ENCODE results near the gene SGTB. TPM values are rescaled to one million over a fixed set of nuclear protein-coding genes. Genes with fewer than 3 reads are reported as not detected.
A peak's percentile ranks its signal among the peaks of the same experiment; 100 is the strongest.

Gene SGTB
- total RNA-seq, 6 donors from 2014 or later, result 5.2 to 9.8 (median 8.0) TPM

GRCh38 chr5:65728218-65728617, 6.3 kb upstream of the SGTB start:
- TF ChIP-seq POLR2AphosphoS5 (IDR thresholded peaks at IDR 0.05), result no peak
- no peak for TF ChIP-seq EP300 (IDR thresholded peaks at IDR 0.05)
- no peak for TF ChIP-seq CTCF (IDR thresholded peaks at IDR 0.05)
- TF ChIP-seq POLR2A (IDR thresholded peaks at IDR 0.05), result no peak
- Histone ChIP-seq H3K27ac (no peak overlapping the region), H3K4me3 (no peak overlapping the region), H3K36me3 (no peaks in the 10 kb centered on the region), H3K4me1 (peaks cover 0 to 7% (median 2%) of the 10 kb centered on the region in 4 donors), H3K9me3 (no peaks in the 10 kb centered on the region), H3K27me3 (no peaks in the 10 kb centered on the region)
- WGBS, 2 donors, result 81 to 90% methylated on average over 1 of the region's 1 CpG
- DNase-seq (no peak), ATAC-seq (ENCODE audit: low FRiP score in 2 of 2) (no peak)

GRCh38 chr5:65727491-65728156, 5.7 kb upstream of the SGTB start:
- H3K4me3 ChIP-seq, result no peak overlapping the region
- WGBS, 2 donors, result 71 to 81% methylated on average over 7 of the region's 7 CpGs
- H3K27me3 ChIP-seq, result no peaks in the 10 kb centered on the region
- no peaks in the 10 kb centered on the region for H3K36me3 ChIP-seq
- no peaks in the 10 kb centered on the region for H3K9me3 ChIP-seq
- TF ChIP-seq POLR2AphosphoS5 (IDR thresholded peaks at IDR 0.05), result no peak
- TF ChIP-seq POLR2A (IDR thresholded peaks at IDR 0.05), result no peak
- TF ChIP-seq EP300 (IDR thresholded peaks at IDR 0.05), result no peak
- no peak for TF ChIP-seq CTCF (IDR thresholded peaks at IDR 0.05)
- DNase-seq (no peak), ATAC-seq (ENCODE audit: low FRiP score in 2 of 2) (no peak)
- H3K4me1 ChIP-seq, result peaks cover 0 to 7% (median 6%) of the 10 kb centered on the region in 4 donors
- H3K27ac ChIP-seq, result no peak overlapping the region

- peaks cover 4 to 19% (median 15%) of the 10 kb centered on the region in 4 donors for H3K4me1 ChIP-seq
- TF ChIP-seq EP300 (IDR thresholded peaks at IDR 0.05) (no peak), POLR2A (IDR thresholded peaks at IDR 0.05) (no peak), CTCF (IDR thresholded peaks at IDR 0.05) (no peak)
- H3K27ac ChIP-seq, result peak overlapping the region; percentile 71 to 92 (median 82)
- H3K36me3 ChIP-seq, result peaks cover 0 to 7% (median 0%) of the 10 kb centered on the region in 4 donors
- no peaks in the 10 kb centered on the region for H3K27me3 ChIP-seq
- DNase-seq, result no peak
- WGBS, 2 donors, result 5 to 6% methylated on average over 22 to 28 of the region's 28 CpGs
- peak overlapping the region; percentile 72 to 99 (median 98) for H3K4me3 ChIP-seq
- peak in 1 of 2 donors; percentile 69 for ATAC-seq (ENCODE audit: low FRiP score in 2 of 2)
- H3K9me3 ChIP-seq, result no peaks in the 10 kb centered on the region
Observed at GRCh38 chr5:65722575-65723403, 880 bp upstream of the SGTB start.

GRCh38 chr5:65721050-65721719, 724 bp downstream of the SGTB start:
- Histone ChIP-seq H3K27ac (peak overlapping the region; percentile 75 to 92 (median 83)), H3K36me3 (peaks cover 0 to 11% (median 0%) of the 10 kb centered on the region in 4 donors), H3K27me3 (no peaks in the 10 kb centered on the region), H3K4me1 (peaks cover 4 to 19% (median 15%) of the 10 kb centered on the region in 4 donors), H3K9me3 (no peaks in the 10 kb centered on the region), H3K4me3 (peak overlapping the region; percentile 72 to 99 (median 98))
- ATAC-seq (ENCODE audit: low FRiP score in 2 of 2) (peak; percentile 50 to 66), DNase-seq (peak in 1 of 2 donors; percentile 40)
- 5 to 6% methylated on average over 13 to 19 of the region's 19 CpGs for WGBS, 2 donors
- TF ChIP-seq CTCF (IDR thresholded peaks at IDR 0.05), result no peak
- TF ChIP-seq POLR2A (IDR thresholded peaks at IDR 0.05), result peak in 1 of 4 donors; percentile 5
